ENCODE data around the gene JCAD. TPM values are rescaled to one million over a fixed set of nuclear protein-coding genes. Genes with fewer than 3 reads are reported as not detected.
"Not testable (repeated sequence)": the region's sequence is repeated elsewhere in the genome, so short reads cannot be mapped to it uniquely, and the experiment has no call there.

Gene JCAD
- total RNA-seq, 1 donor from 2014 or later = 13.2 TPM

GRCh38 chr10:29994811-29995210 lies 64.6 kb downstream of the JCAD start:
- DNase-seq (ENCODE audit: low read depth) = no peak

GRCh38 chr10:29993319-29993915 lies 66.0 kb downstream of the JCAD start:
- DNase-seq (ENCODE audit: low read depth) = no peak

GRCh38 chr10:29992914-29993313 lies 66.5 kb downstream of the JCAD start:
- DNase-seq (ENCODE audit: low read depth) = no peak

- DNase-seq (ENCODE audit: low read depth) = no peak
Measured at GRCh38 chr10:29991382-29991781, 68.0 kb downstream of the JCAD start.

DNA sequence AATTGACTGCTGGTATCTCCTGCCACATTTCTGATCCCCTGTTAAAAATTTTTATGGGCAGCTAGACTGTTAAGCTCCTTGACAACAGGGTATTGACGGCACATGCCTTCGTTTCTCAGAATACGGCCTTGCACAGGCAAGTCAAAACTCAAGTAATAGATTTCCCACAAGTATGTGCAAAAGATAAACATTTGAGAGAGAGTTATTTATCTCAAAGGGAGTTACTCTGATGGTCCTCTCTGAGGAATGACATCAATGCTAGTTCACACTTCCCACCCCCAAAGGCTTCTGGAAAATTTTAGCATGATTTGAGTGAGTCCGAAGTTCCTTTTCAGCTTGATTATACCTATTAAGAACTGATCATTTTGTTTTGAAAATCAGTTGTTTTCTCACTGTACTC lies 71.9 kb downstream of the JCAD start:
- no peak for DNase-seq (ENCODE audit: low read depth)

GRCh38 chr10:29982997-29983648 lies 76.3 kb downstream of the JCAD start:
- DNase-seq (ENCODE audit: low read depth) = no peak

DNA sequence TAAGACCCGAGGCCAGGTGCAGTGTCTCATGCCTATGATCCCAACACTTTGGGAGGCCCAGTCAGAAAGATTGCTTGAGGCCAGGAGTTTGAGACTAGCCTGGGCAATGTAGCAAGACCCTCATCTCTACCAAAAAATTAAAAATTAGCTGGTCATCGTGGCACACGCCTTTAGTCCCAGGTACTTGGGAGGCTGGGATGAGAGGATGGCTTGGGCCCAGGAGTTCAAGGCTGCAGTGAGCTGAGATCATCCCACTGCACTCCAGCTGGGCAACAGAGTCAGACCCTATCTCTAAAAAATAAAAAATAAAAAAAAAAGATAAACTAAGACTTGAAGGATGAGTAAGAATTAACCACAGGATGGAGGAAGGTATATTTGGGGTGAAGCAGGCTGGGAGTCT lies 77.9 kb downstream of the JCAD start:
- no peak for DNase-seq (ENCODE audit: low read depth)

DNA sequence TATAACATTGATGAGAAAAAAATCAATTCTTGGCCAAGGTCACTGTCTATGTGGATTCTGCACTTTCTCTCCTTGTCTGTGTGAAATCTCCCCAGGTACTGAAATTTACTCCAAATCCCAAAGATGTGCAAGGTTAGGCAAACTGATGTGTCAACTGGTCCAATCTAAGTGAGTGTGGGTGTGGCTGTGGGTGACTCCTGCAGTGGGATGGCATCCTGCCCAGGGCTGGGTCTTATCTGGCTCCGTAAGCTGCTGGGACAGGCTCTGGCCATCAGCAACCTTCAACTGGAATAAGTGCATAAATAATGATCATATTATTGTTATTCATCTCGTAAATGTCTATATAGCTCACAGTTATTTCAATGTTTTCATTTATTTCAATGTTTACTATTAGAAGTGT lies 79.3 kb downstream of the JCAD start:
- peak; percentile 34 for DNase-seq (ENCODE audit: low read depth)

DNA sequence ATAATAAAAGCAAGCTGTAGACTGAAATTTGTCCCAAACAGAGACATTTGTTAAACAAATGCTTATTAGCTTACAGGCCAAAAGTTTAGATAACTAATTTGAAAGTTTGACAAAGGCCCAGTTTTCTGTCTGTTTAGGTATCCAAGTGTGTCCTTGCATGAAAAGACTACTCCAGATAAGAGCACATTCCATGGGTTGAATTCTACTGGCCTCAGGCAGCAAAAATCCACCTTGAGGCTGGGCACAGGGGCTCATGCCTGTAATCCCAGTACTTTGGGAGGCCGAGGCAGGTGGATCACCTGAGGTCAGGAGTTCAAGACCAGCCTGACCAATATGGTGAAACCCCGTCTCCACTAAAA lies 80.0 kb downstream of the JCAD start:
- DNase-seq (ENCODE audit: low read depth) = not testable (repeated sequence)

- DNase-seq (ENCODE audit: low read depth) = no peak
Measured at GRCh38 chr10:29977171-29977570, 82.2 kb downstream of the JCAD start.

GRCh38 chr10:29976134-29976533 lies 83.3 kb downstream of the JCAD start:
- no peak for DNase-seq (ENCODE audit: low read depth)

DNA sequence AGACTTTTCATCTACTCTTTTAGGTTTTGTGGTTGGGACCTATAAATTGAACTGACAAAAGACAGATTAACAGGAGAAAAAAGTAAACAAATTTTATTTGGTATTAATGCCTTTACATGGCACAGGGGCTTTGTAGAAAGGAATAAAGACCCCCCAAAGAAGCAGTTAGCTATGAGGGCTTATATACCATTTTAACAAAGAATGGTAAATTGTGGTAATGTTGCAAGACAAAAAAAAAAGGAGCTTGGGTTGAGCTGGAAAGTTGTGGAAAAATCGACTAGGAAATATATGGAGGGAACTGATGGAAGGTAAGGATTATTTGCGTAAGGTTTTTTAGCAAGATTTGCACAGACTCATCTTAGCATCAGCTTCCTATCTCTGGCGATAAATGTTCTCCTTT lies 84.6 kb downstream of the JCAD start:
- no peak for DNase-seq (ENCODE audit: low read depth)

- DNase-seq (ENCODE audit: low read depth) = no peak
Measured at GRCh38 chr10:29973921-29974320, 85.5 kb downstream of the JCAD start.

DNA sequence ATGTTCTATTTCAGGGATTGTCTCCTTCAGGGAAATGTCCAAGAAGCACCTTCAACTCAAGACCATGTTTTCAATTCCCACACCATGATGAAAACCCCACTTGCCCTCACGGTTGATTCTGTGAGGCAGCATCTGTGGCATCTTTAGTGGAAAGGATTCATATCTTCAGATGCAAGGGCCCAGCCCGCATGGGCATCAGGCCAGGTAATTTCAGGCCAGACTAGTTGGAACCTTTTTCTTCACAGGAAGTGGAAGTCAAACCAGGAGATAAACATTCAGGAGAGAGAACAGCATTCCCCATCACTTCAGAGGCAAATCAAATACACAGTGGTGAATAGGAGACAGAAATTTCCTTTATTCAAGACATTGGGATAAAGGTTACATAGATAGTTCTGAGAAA lies 88.8 kb downstream of the JCAD start:
- DNase-seq (ENCODE audit: low read depth) = no peak

- no peak for DNase-seq (ENCODE audit: low read depth)
Measured at GRCh38 chr10:29970012-29970396, 89.4 kb downstream of the JCAD start.

DNA sequence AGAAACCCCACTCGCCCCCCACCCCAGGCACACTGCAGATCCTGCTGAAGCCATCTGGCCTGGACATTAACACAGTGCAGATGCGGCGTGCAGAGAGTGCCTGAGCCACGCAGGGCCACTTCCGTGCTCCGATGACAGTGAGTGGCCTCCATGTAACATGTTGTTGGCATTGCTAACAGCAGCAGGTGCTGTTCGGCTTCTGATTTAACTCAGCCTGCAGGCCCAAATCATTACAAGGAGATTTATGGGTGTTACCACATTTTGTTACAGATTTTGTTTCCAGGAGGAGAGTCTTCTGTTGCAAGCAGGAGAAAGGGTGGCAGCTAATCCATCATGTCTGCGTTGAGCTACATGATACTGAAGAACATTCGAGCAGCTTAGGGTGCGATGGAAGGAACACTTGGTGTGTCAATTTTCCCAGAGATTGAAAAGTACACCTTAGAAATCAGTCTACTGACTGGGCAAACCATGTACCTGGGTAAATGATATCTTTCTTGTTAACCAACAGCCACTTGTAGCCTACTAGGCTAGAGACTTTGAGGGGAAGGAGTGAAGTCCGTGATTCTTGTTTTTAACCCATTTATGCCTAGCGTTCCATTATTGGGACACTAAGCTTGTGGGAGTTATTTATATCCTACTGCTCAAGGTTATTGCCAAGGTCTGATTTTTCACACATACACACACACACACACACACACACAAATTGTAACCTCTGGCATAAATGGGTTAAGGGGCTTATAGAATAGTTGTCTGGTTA lies 90.0 kb downstream of the JCAD start:
- DNase-seq (ENCODE audit: low read depth) = no peak

DNA sequence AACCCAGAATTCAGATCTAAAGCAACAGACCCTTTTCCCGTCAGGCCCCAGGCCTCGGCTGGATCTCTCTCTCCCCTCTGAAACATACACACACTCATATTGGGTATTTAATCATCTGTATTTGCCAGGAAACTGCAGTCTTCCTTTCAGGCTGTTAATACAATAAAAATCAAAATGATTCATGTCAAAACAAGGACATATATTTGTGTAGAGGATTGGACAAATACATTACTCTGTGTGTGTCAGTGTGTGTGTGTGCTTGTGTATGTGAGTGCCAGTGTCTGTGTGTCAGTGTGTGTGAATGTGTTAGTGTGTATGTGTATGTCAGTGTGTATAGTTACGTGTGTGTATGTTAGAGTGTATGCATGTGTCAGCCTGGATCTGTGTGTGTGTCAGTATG lies 90.8 kb downstream of the JCAD start:
- no peak for DNase-seq (ENCODE audit: low read depth)

GRCh38 chr10:29966269-29966668 lies 93.1 kb downstream of the JCAD start:
- DNase-seq (ENCODE audit: low read depth) = no peak
